Measurements from ENCODE around the gene SOCS1. TPM values are rescaled to one million over a fixed set of nuclear protein-coding genes. Genes with fewer than 3 reads are reported as not detected.

SOCS1 gene
- total and polyA plus RNA-seq, 2 of the 4 experiments (the other 2 are of a cell fraction) = 2.0 to 22.0 TPM

DNA sequence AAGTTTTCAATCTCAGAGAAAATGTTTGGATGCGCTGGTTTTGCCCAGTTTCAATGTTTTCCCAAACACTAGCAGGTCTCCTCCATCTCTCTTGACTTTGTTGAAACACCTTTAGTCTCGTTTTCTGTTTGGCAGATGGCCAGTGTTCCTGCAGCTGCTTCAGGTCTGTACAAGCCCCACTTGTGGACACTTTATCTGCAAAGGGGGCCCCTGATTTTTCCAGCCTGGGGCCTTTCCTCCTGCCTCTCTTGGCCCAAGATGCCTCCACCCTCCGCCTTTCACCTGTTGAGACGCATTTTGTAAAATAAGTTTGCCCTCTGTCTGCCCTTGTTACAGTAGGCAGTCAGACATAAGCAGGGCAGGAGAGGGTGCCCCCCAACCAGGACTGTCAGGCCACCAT is 47.0 kb upstream of the SOCS1 start:
- H3K14ac ChIP-seq (replicated peaks; ENCODE audit: low read depth, low read length) = no peak overlapping the region
- in situ Hi-C loops (cut with MboI; ENCODE audit: low sequenced_read_pairs) (no loop called here), intact Hi-C loops (cut with micrococcal nuclease) (no loop called here), dilution Hi-C loops (cut with HindIII; ENCODE audit: low sequenced_read_pairs, unreplicated experiment) (no loop called here)
- CTCF ChIA-PET = no interaction called here
- no peak overlapping the region for H2BK120ac ChIP-seq (ENCODE audit: low read depth, low read length)
- no peak overlapping the region for H2BK15ac ChIP-seq (ENCODE audit: low read depth, low read length)
- no peaks in the 10 kb centered on the region for H3K36me3 ChIP-seq (ENCODE audit: control insufficient read depth, insufficient read depth, low read length)
- H3K9me3 ChIP-seq (ENCODE audit: control insufficient read depth, insufficient read depth, low read length) = no peaks in the 10 kb centered on the region
- H4K20me1 ChIP-seq (ENCODE audit: insufficient read depth, low read length) = no peaks in the 10 kb centered on the region
- H3K27ac ChIP-seq (ENCODE audit: insufficient read depth, low read length) = no peak overlapping the region
- no peak overlapping the region for H2BK5ac ChIP-seq (ENCODE audit: low read depth, low read length, poor library complexity, severe bottlenecking)
- H3K79me1 ChIP-seq (ENCODE audit: low read depth in 1 of 2, low read length in 2 of 2) = no peaks in the 10 kb centered on the region
- ATAC-seq (ENCODE audit: low read depth) (no peak), DNase-seq (no peak)
- BruUV-seq (replicated peaks) = no TSS peak
- no peak overlapping the region for H2AK9ac ChIP-seq (replicated peaks; ENCODE audit: low read depth, low read length, poor library complexity)
- WGBS, 2 experiments (ENCODE audit: extremely low coverage in 2 of 2, insufficient read length in 1 of 2) = no CpG with 5 or more reads among the region's 4 CpGs
- H3K4ac ChIP-seq (ENCODE audit: low read depth, low read length) = no peak overlapping the region
- H4K8ac ChIP-seq (ENCODE audit: low read depth in 2 of 2, low read length in 2 of 2) = no peak overlapping the region
- no peak overlapping the region for H3K4me3 ChIP-seq (ENCODE audit: insufficient read depth, low read depth, low read length)
- no peak overlapping the region for H2BK20ac ChIP-seq (ENCODE audit: low read depth, low read length)
- no peak overlapping the region for H3K23ac ChIP-seq (ENCODE audit: low read depth, low read length)
- H3K9ac ChIP-seq (ENCODE audit: low read depth, low read length) = no peak overlapping the region
- H3K56ac ChIP-seq (ENCODE audit: extremely low read depth, insufficient read depth, low read length) = no peak overlapping the region
- no peak overlapping the region for H4K91ac ChIP-seq (ENCODE audit: insufficient read depth, low read depth, low read length)
- TF ChIP-seq MAZ (IDR thresholded peaks at IDR 0.05; ENCODE audit: borderline replicate concordance, low read depth, low read length) = no peak
- TF ChIP-seq CEBPB (IDR thresholded peaks at IDR 0.05; ENCODE audit: low read depth, low read length) = no peak
- no peak for TF ChIP-seq CHD1 (IDR thresholded peaks at IDR 0.05; ENCODE audit: low read depth, low read length)
- TF ChIP-seq RAD21 (IDR thresholded peaks at IDR 0.05; ENCODE audit: low read length) = no peak
- no peak for TF ChIP-seq MXI1 (IDR thresholded peaks at IDR 0.05; ENCODE audit: borderline replicate concordance, low read depth, low read length)
- no peak for TF ChIP-seq POLR2A (IDR thresholded peaks at IDR 0.05; ENCODE audit: low read depth, low read length)
- TF ChIP-seq RFX5 (IDR thresholded peaks at IDR 0.05; ENCODE audit: low read depth, low read length) = no peak
- no peak for TF ChIP-seq BHLHE40 (IDR thresholded peaks at IDR 0.05; ENCODE audit: low read depth, low read length)
- no peak for TF ChIP-seq RCOR1 (IDR thresholded peaks at IDR 0.05; ENCODE audit: insufficient replicate concordance, low read length)
- TF ChIP-seq, protein P1, sequence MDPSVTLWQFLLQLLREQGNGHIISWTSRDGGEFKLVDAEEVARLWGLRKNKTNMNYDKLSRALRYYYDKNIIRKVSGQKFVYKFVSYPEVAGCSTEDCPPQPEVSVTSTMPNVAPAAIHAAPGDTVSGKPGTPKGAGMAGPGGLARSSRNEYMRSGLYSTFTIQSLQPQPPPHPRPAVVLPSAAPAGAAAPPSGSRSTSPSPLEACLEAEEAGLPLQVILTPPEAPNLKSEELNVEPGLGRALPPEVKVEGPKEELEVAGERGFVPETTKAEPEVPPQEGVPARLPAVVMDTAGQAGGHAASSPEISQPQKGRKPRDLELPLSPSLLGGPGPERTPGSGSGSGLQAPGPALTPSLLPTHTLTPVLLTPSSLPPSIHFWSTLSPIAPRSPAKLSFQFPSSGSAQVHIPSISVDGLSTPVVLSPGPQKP (IDR thresholded peaks at IDR 0.05; ENCODE audit: borderline replicate concordance, low read depth, low read length) = no peak
- TF ChIP-seq NFE2L2 (IDR thresholded peaks at IDR 0.05; ENCODE audit: low read depth, low read length) = no peak
- H3K18ac ChIP-seq (ENCODE audit: low read depth, low read length) = no peak overlapping the region
- no peaks in the 10 kb centered on the region; the same call in 1 of the 2 replicates for H3K4me1 ChIP-seq (ENCODE audit: control insufficient read depth, insufficient read depth, low read length)
- no peaks in the 10 kb centered on the region for H3K9me1 ChIP-seq (ENCODE audit: insufficient read depth, low read length)
- no peak overlapping the region for H3K4me2 ChIP-seq (ENCODE audit: low read depth, low read length)
- no peak overlapping the region for H4K5ac ChIP-seq (ENCODE audit: low read depth, low read length)
- no peak overlapping the region for H2AK5ac ChIP-seq (ENCODE audit: low read depth, low read length)
- no peak overlapping the region for H2AFZ ChIP-seq (replicated peaks; ENCODE audit: low read length, poor library complexity)
- POLR2A ChIA-PET (ENCODE audit: unreplicated experiment) = no interaction called here
- H3K27me3 ChIP-seq (ENCODE audit: control insufficient read depth, insufficient read depth, low read length) = no peaks in the 10 kb centered on the region

Measured in IMR-90 (cell line).